ENCODE results near the gene GLG1.

GRCh38 chr16:74575807-74576643, 30.9 kb downstream of the GLG1 start:
- TF ChIP-seq, protein P1, sequence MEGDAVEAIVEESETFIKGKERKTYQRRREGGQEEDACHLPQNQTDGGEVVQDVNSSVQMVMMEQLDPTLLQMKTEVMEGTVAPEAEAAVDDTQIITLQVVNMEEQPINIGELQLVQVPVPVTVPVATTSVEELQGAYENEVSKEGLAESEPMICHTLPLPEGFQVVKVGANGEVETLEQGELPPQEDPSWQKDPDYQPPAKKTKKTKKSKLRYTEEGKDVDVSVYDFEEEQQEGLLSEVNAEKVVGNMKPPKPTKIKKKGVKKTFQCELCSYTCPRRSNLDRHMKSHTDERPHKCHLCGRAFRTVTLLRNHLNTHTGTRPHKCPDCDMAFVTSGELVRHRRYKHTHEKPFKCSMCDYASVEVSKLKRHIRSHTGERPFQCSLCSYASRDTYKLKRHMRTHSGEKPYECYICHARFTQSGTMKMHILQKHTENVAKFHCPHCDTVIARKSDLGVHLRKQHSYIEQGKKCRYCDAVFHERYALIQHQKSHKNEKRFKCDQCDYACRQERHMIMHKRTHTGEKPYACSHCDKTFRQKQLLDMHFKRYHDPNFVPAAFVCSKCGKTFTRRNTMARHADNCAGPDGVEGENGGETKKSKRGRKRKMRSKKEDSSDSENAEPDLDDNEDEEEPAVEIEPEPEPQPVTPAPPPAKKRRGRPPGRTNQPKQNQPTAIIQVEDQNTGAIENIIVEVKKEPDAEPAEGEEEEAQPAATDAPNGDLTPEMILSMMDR (IDR thresholded peaks at IDR 0.05), result no peak
- TF ChIP-seq POLR2A (IDR thresholded peaks at IDR 0.05), result no peak
